HG02938 (cell line): ENCODE measurements around the gene SPEG.

ENCODE experiments used
- ATAC-seq: cut with Tn5 transposase; IDR thresholded peaks from one replicate; pipeline ENCODE4 v1.9.1; 2021; ENCODE audit warnings: mild to moderate bottlenecking, moderate library complexity; ENCODE audit not compliant: unreplicated experiment

Gene SPEG

DNA sequence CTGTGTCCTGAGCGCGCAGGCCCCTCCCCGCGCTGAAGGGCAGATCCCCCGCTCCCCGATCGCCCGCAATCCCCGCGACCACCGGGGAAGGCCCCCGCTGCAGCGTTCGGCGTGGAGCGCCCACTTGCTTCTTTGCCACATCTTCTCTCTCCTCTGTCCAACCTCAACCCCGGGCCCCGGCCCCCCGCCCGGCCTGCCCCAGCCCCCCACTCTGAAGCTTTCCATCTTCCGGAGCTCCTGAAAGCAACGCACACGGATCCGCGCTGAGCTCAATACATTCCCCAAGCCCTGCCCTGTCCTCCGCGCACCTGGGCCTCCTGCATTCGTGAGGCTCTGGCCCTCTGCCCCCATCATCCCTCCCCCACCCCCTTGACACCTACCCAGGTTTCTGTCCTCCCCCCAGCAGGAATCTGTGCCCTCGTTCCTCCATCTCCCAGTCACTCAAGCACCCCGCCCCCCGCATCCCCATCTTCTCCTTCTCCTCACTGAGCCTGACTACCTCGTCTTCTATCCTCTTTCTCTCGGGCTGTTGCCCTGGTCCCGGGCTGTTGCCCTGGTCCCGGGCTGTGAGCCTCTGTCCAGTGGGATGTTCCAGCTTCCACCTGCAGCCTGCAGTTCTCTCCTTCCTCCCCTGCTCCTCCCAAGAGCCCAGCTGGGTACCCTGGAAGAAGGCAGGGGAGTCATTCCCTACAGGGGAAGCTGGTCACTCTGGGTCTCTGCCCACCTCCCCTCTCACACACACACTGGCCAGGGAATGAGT is 7.8 kb downstream of the SPEG start:
- ATAC-seq: no peak

DNA sequence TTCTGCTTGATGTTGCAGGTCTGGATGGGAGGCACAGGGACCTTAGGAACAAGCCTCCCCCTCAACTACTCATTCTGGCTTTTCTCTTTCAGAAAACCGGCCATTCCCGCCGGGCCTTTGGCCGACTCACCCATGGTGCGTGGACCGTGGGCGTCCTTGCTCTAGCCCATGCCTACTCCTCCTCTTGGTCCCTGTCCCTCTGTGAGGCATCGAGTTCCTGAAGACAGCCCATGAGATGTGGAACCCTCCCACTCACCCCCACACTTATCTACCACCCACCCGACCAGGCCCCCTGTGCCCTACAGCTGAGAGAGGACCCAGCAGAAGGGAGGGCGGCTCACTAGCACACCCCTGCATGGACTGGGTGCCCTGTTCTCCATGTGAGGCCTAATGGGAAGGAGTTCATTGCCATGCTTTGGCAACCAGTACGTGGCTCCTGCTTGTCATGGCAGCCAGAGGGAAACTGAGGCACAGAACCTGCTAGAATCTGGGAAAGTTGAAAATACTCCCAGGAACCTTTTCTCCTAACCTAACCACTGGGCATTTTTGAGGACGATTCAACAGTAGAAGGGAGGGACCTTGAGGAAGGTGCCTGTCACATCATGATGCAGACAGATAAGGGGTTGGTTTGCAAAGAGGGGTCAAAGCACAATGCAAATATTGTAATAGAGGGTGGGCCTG is 8.5 kb downstream of the SPEG start:
- ATAC-seq: no peak

- no peak for ATAC-seq
These were observed 9.0 kb downstream of the SPEG start for GRCh38 chr2:219443697-219444023.

GRCh38 chr2:219444566-219445091 is 10.0 kb downstream of the SPEG start:
- no peak for ATAC-seq

GRCh38 chr2:219445220-219445640 is 10.6 kb downstream of the SPEG start:
- ATAC-seq: no peak

DNA sequence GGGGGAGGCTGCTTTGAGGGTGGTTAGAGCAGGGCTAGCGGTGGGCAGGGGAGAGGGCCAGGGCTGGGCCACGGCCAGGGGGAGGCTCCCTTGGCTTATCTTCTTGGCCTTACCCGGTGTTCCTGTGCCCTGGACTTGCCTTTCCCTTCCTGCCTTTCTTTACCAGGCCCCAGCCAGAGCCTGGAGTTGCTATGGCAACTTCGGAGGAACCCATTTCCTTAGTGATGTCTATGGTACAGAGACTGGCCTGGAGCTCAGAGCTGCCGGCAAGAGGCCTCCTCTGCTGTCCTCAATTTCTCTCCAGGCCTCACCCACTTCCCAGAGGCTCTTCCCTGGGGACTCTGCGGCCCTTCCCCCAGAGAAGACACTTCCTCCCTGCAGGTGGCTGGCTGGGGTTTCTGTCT is 11.5 kb downstream of the SPEG start:
- no peak for ATAC-seq

DNA sequence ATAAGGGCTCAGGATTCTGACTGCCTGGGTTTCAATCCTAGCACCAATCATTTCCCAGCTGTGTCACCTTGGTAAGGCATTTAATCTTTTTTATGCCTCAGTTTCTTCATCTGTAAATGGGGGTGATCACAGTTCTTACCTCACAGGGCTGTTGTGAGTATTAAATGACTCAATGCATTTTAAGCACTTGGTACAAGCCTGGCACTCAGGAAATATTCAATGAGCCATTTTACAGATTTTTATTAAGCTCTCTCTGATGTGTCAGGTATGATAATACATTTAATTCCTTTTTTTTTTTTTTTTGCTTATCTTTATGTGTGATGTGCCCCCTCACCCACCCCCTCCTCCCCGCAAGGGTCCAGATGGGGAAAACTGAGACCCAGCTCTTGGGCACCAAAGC is 12.0 kb downstream of the SPEG start:
- no peak for ATAC-seq

GRCh38 chr2:219447242-219448098 is 12.8 kb downstream of the SPEG start:
- no peak for ATAC-seq

DNA sequence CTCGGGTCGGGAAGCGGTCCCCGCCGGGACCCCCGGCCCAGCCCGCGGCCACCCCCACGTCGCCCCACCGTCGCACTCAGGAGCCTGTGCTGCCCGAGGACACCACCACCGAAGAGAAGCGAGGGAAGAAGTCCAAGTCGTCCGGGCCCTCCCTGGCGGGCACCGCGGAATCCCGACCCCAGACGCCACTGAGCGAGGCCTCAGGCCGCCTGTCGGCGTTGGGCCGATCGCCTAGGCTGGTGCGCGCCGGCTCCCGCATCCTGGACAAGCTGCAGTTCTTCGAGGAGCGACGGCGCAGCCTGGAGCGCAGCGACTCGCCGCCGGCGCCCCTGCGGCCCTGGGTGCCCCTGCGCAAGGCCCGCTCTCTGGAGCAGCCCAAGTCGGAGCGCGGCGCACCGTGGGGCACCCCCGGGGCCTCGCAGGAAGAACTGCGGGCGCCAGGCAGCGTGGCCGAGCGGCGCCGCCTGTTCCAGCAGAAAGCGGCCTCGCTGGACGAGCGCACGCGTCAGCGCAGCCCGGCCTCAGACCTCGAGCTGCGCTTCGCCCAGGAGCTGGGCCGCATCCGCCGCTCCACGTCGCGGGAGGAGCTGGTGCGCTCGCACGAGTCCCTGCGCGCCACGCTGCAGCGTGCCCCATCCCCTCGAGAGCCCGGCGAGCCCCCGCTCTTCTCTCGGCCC is 13.6 kb downstream of the SPEG start:
- no peak for ATAC-seq

GRCh38 chr2:219448776-219449341 is 14.2 kb downstream of the SPEG start:
- no peak for ATAC-seq

GRCh38 chr2:219449609-219450008 is 15.0 kb downstream of the SPEG start:
- no peak for ATAC-seq

GRCh38 chr2:219451661-219452360 is 17.2 kb downstream of the SPEG start:
- no peak for ATAC-seq

DNA sequence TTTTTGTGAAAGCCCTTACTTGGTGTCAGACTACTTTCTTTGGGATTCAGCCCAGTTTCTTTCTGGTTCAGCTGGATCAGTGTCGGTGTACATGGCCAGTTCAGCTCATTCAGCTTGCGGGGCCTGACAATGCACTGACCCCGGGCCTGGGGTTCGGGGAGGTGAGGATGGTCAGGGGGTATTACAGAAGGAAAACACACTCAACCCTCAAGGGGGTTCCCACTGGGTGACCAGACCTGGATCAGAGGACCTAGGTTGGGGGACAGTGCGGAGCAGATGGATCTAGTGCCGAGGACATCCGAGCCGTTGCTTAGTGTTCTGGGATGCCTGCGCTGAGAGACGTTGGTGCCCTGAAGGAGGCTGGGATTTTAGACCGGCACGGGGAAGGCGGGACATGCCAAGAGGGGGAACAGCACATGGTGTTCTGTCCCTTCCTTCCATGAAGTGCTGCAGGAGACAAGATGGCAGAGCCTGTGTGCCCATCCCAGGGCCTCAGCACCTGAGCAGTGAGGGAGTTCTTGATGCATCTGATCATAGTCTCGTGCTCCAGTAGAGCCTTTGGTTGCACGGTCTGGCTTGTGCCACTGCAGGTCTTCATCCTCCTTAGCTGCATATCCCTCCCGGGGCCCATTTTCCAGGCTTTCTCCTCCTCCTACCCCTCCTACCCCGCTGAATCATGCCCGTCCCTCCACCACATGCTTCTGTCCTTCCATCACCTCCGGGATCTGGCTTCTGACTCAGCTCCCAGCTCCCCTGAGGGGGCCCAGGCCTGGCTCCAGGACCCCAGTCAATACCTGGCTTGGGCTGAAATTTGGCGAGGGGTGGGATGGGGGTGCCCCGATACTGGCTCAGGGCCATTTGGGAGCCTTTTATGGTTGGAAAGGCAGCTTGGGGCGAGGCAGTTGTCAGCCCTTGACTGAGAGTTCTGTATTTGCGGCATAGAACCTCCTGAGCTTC is 18.0 kb downstream of the SPEG start:
- ATAC-seq: no peak

DNA sequence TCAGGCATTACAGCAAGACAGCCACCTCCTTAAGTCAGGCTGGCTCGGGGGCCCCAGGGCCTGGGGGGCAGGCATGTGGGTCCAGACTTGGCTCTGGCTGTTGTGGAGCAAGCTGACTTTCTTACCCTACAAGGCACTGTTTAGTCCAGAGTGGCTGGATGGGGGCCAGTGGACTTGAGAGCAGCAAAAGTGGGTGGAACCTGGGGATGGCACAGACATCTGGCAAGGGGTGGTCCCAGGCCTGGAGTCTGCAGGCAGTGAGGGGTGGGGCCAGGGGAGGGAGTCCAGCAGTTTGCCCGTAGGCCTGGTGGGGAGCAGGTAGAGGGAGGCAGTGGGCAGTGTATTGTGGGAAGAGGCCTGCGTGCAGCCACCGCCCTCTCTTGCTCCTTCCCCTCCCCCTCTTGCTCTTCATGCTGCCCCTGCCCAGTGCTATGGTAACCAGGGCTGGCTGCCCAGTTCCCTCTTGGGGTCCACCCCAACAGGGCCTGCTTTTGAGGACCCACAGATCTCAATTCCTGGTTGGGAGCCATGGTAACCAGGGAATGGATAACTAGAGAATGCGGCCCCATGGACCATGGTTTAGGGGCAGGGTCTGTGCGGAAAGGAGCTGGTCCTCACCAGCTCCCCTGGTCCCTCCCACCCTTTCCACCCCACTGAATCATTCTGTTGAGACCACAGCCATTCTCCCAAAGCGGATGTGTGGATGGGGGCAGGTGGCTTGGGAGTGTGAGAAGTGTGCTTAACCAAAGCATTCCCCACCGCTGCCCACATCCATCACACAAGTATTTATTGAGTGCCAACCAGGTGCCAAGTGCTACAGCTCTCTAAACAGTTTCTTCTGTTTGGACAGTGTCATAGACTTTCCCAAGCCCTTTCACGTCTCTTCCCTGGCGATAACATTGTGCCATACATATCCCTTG is 19.3 kb downstream of the SPEG start:
- ATAC-seq: no peak

GRCh38 chr2:219455581-219455980 is 20.9 kb downstream of the SPEG start:
- no peak for ATAC-seq

DNA sequence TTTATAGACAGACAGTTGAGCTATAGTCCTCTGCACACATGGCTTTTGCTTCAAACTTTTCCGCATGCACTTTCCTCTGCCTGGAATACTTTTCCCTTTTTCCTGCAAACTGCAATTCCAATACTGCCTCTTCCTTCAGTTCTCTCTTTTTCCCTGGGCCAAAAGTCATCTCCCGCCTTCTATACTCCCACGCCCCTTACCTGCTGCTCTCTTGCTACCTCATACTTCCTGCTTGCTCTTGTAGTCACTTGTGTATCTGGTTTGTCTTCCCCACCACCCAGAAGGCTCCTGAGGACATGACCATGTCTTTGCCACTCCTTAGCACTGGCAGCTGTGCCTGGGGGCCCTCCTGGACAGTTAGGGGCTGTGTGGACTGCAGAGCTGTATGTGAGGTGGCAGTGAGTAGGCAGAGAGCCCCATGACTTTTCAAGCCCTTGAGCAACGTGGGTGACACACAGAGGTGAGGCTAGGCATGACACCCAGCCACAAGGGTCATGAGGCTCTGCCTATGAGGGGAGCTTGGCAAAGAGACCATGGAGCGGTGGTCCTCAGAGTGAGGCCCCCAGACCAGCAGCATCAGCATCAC is 23.2 kb downstream of the SPEG start:
- ATAC-seq: no peak

DNA sequence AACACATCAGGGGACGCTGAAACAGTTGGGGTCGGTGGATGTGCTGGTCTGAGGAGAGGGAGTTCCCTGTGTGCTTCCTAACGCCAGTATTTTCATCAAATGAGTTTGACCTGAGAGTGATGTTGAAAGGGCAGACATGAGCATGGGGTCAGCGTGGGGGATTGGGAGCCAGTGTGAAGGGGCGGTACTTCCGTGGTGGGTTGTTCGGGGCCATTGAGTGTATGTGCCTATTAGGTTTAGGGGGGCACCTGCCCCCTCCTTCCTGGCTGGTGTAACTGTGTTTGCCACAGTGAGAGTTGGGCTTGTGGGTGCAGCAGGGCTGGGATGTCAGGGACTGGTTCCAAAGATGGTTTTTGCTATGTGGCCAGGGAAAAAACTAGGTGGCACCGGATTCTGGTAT is 24.4 kb downstream of the SPEG start:
- ATAC-seq: no peak
